Measurements from ENCODE around the gene HSPE1.
"Not testable (repeated sequence)": the region's sequence is repeated elsewhere in the genome, so short reads cannot be mapped to it uniquely, and the experiment has no call there.

HSPE1 gene

DNA sequence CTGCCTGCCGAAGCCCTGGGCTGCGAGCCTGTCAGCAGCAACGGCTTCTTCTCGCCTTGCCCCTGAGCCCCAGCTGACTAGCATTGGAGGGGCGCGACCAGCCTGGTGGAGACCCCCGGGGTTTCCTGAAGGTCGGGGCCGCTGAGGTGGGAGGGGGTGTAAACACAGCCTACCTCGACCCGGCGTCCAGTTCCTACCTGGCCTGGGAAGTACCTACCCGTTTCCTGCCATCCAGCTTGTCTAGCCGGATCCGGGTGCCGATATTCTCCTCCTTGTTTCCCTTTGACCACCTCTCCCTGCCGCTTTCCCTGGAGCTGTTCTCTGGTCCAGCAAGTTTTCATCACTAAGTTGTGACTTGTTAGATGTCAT, 16.2 kb downstream of the HSPE1 start:
- Histone ChIP-seq H3K9me3 (ENCODE audit: control insufficient read depth, insufficient read depth, low read depth, low read length) (no peaks in the 10 kb centered on the region), H3K4me3 (ENCODE audit: low read depth, low read length) (peak overlapping the region; percentile 88), H3K36me3 (ENCODE audit: control insufficient read depth, insufficient read depth, low read length) (peaks cover 6% of the 10 kb centered on the region; the same call in 1 of the 2 replicates), H3K4me1 (ENCODE audit: control insufficient read depth, insufficient read depth, low read length) (peaks cover 9% of the 10 kb centered on the region), H3K27ac (ENCODE audit: low read depth, low read length) (peak overlapping the region; percentile 56; the same call in 1 of the 2 replicates), H3K27me3 (ENCODE audit: control insufficient read depth, insufficient read depth, low read length) (no peaks in the 10 kb centered on the region), H3K9ac (ENCODE audit: low read length) (peak overlapping the region; percentile 94)

DNA sequence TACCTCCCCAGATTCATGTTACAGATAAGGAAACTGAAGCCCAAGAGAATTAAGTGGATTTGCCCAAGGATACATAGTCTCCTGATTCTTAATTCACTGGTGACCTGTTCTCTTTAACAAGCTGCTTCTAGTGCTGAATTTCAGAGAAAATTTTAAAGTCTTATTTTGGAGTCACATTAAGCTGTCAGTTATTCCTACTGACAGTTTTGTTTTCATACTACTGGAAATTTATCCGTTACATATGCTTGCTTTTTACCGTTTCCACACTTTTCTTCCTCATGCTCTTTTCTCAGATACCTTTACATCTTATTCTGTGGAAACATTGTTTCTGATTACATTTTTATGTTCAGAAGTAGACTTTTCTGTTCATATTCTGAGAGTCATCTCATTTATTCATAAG, 17.0 kb downstream of the HSPE1 start:
- Histone ChIP-seq H3K9ac (ENCODE audit: low read length) (peak overlapping the region; percentile 94), H3K36me3 (ENCODE audit: control insufficient read depth, insufficient read depth, low read length) (peaks cover 10% of the 10 kb centered on the region; the same call in 1 of the 2 replicates), H3K27me3 (ENCODE audit: control insufficient read depth, insufficient read depth, low read length) (no peaks in the 10 kb centered on the region), H3K9me3 (ENCODE audit: control insufficient read depth, insufficient read depth, low read depth, low read length) (no peaks in the 10 kb centered on the region), H3K4me3 (ENCODE audit: low read depth, low read length) (peak overlapping the region; percentile 88), H3K4me1 (ENCODE audit: control insufficient read depth, insufficient read depth, low read length) (peaks cover 9% of the 10 kb centered on the region), H3K27ac (ENCODE audit: low read depth, low read length) (no peak overlapping the region)

DNA sequence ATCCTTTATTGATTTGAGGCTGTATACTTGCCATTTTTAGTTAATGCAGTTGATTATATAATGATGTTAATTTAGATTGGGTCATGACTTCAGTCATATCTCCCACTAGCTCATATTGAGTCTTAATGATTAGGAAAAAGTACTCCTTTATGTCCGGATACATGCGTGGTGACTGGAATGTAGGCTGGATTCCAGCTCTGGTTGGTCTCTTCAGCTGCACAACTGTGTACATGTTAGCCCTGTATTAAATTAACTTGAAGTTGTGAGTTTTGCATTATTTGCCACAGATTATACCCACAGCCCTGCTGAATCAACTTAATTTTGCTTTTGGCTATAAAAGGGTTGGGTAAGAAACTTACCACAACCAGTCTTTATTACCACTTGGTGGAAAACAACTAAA, 38.2 kb downstream of the HSPE1 start:
- Histone ChIP-seq H3K36me3 (ENCODE audit: control insufficient read depth, insufficient read depth, low read length) (peaks cover 73% of the 10 kb centered on the region), H3K9me3 (ENCODE audit: control insufficient read depth, insufficient read depth, low read depth, low read length) (no peaks in the 10 kb centered on the region), H3K27ac (ENCODE audit: low read depth, low read length) (no peak overlapping the region), H3K4me1 (ENCODE audit: control insufficient read depth, insufficient read depth, low read length) (no peaks in the 10 kb centered on the region), H3K4me3 (ENCODE audit: low read depth, low read length) (no peak overlapping the region), H3K27me3 (ENCODE audit: control insufficient read depth, insufficient read depth, low read length) (no peaks in the 10 kb centered on the region), H3K9ac (ENCODE audit: low read length) (no peak overlapping the region)

DNA sequence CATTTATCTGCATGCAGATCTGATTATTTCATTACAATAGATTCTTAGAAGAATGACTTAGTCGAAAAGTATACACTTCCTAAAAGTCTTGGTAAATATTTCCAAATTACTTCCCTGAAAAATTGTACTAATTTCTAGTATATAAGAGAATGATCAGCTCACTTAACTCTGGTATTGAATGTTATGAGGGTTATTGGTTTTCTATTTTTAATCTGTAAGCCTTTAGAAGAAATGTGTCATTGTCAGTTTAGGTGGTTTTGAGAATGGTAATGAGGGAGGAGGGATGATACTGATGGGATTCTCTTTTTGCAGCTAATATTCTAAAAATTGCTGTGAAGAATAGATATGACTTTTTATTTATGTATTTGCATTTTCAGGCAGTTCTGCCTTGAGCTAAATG, 39.6 kb downstream of the HSPE1 start:
- Histone ChIP-seq H3K27me3 (ENCODE audit: control insufficient read depth, insufficient read depth, low read length) (no peaks in the 10 kb centered on the region), H3K4me3 (ENCODE audit: low read depth, low read length) (no peak overlapping the region), H3K9me3 (ENCODE audit: control insufficient read depth, insufficient read depth, low read depth, low read length) (no peaks in the 10 kb centered on the region), H3K9ac (ENCODE audit: low read length) (no peak overlapping the region), H3K4me1 (ENCODE audit: control insufficient read depth, insufficient read depth, low read length) (no peaks in the 10 kb centered on the region), H3K36me3 (ENCODE audit: control insufficient read depth, insufficient read depth, low read length) (peaks cover 80% of the 10 kb centered on the region), H3K27ac (ENCODE audit: low read depth, low read length) (no peak overlapping the region)

DNA sequence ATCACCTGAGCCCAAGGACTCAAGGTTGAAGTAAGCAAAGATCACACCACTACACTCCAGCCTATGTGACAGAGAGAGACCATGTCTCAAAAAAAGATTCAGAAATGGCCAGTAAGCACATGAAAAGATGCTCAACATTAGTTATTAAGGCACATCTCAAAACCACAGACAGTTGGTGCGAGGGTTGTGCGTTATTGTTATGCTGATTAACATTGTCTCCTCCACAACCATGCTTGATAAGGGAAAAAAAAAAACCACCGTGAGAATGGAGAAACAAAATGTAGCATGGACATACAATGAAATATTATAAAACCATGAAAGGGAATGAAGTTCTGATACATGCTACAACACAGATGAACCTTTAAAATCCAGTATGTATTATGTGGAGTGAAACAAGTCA, 43.0 kb downstream of the HSPE1 start:
- peaks cover 71% of the 10 kb centered on the region for H3K36me3 ChIP-seq (ENCODE audit: control insufficient read depth, insufficient read depth, low read length)

DNA sequence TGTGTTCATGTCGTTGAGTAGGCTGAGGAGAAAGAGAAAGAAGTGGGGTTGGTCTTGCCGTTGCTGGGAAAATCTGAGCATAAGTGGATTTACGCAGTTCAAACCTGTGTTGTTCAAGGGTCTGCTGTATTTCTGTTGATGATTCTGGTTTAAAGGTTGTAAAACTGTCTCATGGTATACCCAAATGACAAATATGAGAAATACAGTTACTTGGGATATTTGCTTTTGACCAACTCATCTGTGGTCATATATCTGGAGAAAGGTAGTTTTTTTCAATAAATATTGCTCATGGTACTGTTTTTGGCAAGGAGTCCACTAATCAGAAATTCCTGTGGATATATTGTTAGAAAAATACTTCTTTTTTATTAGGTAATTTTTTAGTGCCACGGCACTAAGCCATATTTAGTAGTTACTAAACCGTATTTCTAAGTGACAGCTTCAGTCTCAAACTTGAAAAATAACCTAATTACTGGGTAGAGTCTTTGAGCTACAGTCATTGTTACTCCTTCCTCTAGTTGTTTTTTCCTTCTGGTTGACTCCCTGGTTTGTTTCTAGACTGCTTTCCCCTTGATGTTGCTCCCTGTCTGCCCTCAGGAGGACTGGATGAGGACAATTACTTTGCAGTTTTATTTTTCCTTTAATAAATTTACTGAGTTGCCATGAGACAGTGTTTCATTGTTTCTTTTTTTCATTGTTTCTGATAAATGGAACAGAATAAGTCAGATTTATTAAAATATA, 47.2 kb downstream of the HSPE1 start:
- peak overlapping the region; percentile 53; the same call in 1 of the 2 replicates for H3K27ac ChIP-seq (ENCODE audit: low read depth, low read length)
- H3K9me3 ChIP-seq (ENCODE audit: control insufficient read depth, insufficient read depth, low read depth, low read length) = no peaks in the 10 kb centered on the region
- no peaks in the 10 kb centered on the region for H3K4me1 ChIP-seq (ENCODE audit: control insufficient read depth, insufficient read depth, low read length)
- H3K27me3 ChIP-seq (ENCODE audit: control insufficient read depth, insufficient read depth, low read length) = no peaks in the 10 kb centered on the region
- no peak overlapping the region for H3K9ac ChIP-seq (ENCODE audit: low read length)
- H3K4me3 ChIP-seq (ENCODE audit: low read depth, low read length) = no peak overlapping the region
- peaks cover 79% of the 10 kb centered on the region for H3K36me3 ChIP-seq (ENCODE audit: control insufficient read depth, insufficient read depth, low read length)

More for the DNA sequence above, 43.0 kb downstream of the HSPE1 start:
- Histone ChIP-seq H3K9ac (ENCODE audit: low read length) (no peak overlapping the region), H3K27ac (ENCODE audit: low read depth, low read length) (no peak overlapping the region), H3K4me1 (ENCODE audit: control insufficient read depth, insufficient read depth, low read length) (no peaks in the 10 kb centered on the region), H3K4me3 (ENCODE audit: low read depth, low read length) (no peak overlapping the region), H3K9me3 (ENCODE audit: control insufficient read depth, insufficient read depth, low read depth, low read length) (no peaks in the 10 kb centered on the region), H3K27me3 (ENCODE audit: control insufficient read depth, insufficient read depth, low read length) (no peaks in the 10 kb centered on the region)

DNA sequence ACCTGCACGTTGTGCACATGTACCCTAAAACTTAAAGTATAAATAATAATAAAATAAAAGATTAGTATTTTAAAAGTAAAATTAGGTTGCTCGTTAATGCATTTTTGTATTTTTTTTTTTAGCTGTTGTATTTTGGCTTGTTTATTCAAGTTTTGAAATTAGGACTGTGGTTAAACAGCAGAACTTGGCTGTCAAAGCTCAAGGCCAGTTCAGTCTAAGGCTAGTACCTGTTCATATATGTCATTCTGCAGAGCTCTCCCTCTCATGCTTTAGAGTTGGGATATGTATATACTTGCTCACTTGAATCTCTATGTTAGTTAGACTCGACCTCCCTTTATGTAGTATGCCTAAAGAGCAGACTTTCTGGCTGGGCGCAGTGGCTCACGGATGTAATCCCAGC, 48.4 kb downstream of the HSPE1 start:
- H3K27me3 ChIP-seq (ENCODE audit: control insufficient read depth, insufficient read depth, low read length) = no peaks in the 10 kb centered on the region
- no peak overlapping the region for H3K9ac ChIP-seq (ENCODE audit: low read length)
- H3K27ac ChIP-seq (ENCODE audit: low read depth, low read length) = no peak overlapping the region
- H3K36me3 ChIP-seq (ENCODE audit: control insufficient read depth, insufficient read depth, low read length) = peaks cover 76% of the 10 kb centered on the region
- no peak overlapping the region for H3K4me3 ChIP-seq (ENCODE audit: low read depth, low read length)
- no peaks in the 10 kb centered on the region for H3K4me1 ChIP-seq (ENCODE audit: control insufficient read depth, insufficient read depth, low read length)
- no peaks in the 10 kb centered on the region for H3K9me3 ChIP-seq (ENCODE audit: control insufficient read depth, insufficient read depth, low read depth, low read length)

DNA sequence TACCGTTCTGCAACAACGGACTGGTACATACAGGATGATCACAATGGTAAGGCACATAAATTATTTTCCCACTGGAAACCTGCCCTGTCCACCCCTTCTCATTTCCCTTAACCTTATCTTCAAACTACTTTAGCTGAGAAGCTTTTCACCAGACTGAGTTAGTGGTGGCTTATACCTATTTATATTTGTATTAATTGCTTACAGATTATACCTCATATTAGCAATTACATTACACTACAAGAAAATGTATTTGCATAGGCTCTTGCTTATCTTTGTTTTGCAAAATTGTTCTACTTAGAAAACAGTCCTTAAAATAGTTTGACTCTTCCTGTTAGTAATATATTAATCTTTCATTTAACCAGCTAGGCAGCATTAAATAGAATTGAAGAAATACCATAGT, 51.1 kb downstream of the HSPE1 start:
- not testable (repeated sequence) for H3K9ac ChIP-seq (ENCODE audit: low read length); H3K9me3 ChIP-seq (ENCODE audit: control insufficient read depth, insufficient read depth, low read depth, low read length); H3K4me3 ChIP-seq (ENCODE audit: low read depth, low read length); H3K4me1 ChIP-seq (ENCODE audit: control insufficient read depth, insufficient read depth, low read length); H3K27me3 ChIP-seq (ENCODE audit: control insufficient read depth, insufficient read depth, low read length); H3K27ac ChIP-seq (ENCODE audit: low read depth, low read length)
- H3K36me3 ChIP-seq (ENCODE audit: control insufficient read depth, insufficient read depth, low read length) = peaks cover 70% of the 10 kb centered on the region

Measured in HUES6 (cell line).